Activated T-cell treated with anti-CD3 and anti-CD28 coated beads, Interleukin-2, amount 50 U/mL, for 72 hours (primary cell): ENCODE results near the gene CCDC9. TPM values are rescaled to one million over a fixed set of nuclear protein-coding genes. Genes with fewer than 3 reads are reported as not detected.
"Not testable (repeated sequence)": the region's sequence is repeated elsewhere in the genome, so short reads cannot be mapped to it uniquely, and the experiment has no call there.

ENCODE experiments used
- ATAC-seq, 2 donors: fragments of 150-1000 bp; cut with Tn5 transposase; replicated peaks in 1 of 2; 2 replicates each; pipeline ENCODE4 v1.10.0; 2021; ENCODE audit warnings: moderate library complexity in 2 of 2, mild to moderate bottlenecking in 1 of 2
- DNase-seq, 2 donors: peaks; one replicate each; pipeline ENCODE4 v3.0.0; 2021 to 2022; ENCODE audit warnings: mixed read lengths in 1 of 2
- H3K27ac Mint-ChIP-seq: one replicate; pipeline ENCODE4 v1.8.0; 2022; ENCODE audit warnings: mild to moderate bottlenecking, moderate library complexity, mixed read lengths
- H3K27me3 Mint-ChIP-seq: one replicate; pipeline ENCODE4 v1.8.0; 2022; ENCODE audit warnings: low read depth, mixed read lengths
- H3K36me3 Mint-ChIP-seq, 2 donors: one replicate each; pipeline ENCODE4 v1.8.0; 2022; ENCODE audit warnings: mixed read lengths in 2 of 2, mild to moderate bottlenecking in 1 of 2; ENCODE audit not compliant: insufficient read depth in 2 of 2
- H3K4me1 Mint-ChIP-seq: one replicate; pipeline ENCODE4 v1.8.0; 2022; ENCODE audit warnings: low read depth, mixed read lengths
- H3K4me3 Mint-ChIP-seq, 2 donors: one replicate each; pipeline ENCODE4 v1.8.0; 2022; ENCODE audit warnings: mild to moderate bottlenecking in 2 of 2, mixed read lengths in 2 of 2, moderate library complexity in 2 of 2
- H3K9me3 Mint-ChIP-seq, 2 donors: one replicate each; pipeline ENCODE4 v1.8.0; 2022; ENCODE audit warnings: mixed read lengths in 2 of 2
- total RNA-seq, 2 donors: library from RNA; stranded (reverse); gene quantifications; one replicate each; pipeline ENCODE4 v1.2.3, GENCODE V29; 2022

CCDC9 gene
- total RNA-seq, 2 donors from 2014 or later, result 51.6 to 51.7 TPM

DNA sequence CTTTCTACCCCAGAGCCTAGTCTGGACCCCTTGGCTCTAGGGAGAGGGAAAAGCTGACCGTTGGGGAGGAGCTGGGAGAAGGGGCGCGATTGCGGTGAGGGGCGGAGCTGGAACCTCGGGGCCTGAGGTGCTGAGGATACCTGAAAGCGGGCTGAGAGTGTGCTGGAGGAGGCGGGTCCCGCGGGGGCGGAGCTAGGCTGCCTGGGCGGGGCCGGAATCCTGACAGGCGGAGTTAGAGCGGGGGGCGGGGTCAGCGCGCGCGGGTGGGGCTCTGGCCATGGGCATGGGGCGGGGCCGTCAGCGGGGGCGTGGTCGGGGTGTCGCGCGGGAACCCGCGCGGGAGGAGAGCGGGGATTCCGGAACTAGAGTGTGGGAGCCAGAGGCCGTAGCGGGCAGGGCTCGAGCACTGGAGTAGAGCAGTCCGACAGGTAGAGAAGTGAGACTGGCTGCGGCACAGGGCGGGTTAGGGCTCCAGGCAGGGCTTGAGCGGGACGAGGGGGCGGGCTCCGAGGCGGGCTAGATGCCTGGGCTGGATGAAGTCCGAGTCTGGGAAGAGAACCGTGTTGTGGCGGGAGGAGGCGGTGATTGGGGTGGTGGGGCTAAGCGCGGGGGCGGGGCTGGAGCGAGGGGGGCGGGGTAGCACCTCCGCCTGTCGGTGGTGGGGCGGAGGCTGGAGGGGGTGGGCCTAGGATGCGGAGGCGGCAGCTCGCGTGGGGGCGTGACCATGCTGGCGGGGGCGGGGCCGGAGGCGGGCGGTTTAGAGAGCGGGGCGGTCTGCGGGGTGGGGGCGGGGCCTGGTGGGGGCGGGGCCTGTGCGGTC lies 18.0 kb downstream of the CCDC9 start, which contains the start of gene INAFM1:
Gene INAFM1 (plus strand): TSS at position 815 of the 820 bp plus-strand sequence. CDS start 35 bp downstream, outside the sequence.
- peak; percentile 77 to 79 for ATAC-seq
- Mint-ChIP-seq H3K27ac (peak within 1 kb of the TSS; percentile 95), H3K9me3 (no peaks in the 10 kb centered on the region), H3K4me1 (peaks cover 29% of the 10 kb centered on the region), H3K4me3 (peak within 1 kb of the TSS; percentile 97), H3K27me3 (no peaks in the 10 kb centered on the region), H3K36me3 (peaks cover 6 to 11% of the 10 kb centered on the region in 2 donors)
- DNase-seq, result peak; percentile 100

GRCh38 chr19:47274891-47275761 lies 18.8 kb downstream of the CCDC9 start:
- Mint-ChIP-seq H3K4me3 (peak overlapping the region; percentile 83 to 86), H3K27me3 (no peaks in the 10 kb centered on the region), H3K27ac (peak overlapping the region; percentile 50), H3K36me3 (peaks cover 6 to 11% of the 10 kb centered on the region in 2 donors), H3K9me3 (no peaks in the 10 kb centered on the region), H3K4me1 (peaks cover 29% of the 10 kb centered on the region)
- peak; percentile 38 to 39 for ATAC-seq
- no peak for DNase-seq

GRCh38 chr19:47275791-47276461 lies 19.6 kb downstream of the CCDC9 start:
- Mint-ChIP-seq H3K36me3 (peaks cover 6 to 8% of the 10 kb centered on the region in 2 donors), H3K27ac (peak overlapping the region; percentile 50), H3K9me3 (no peaks in the 10 kb centered on the region), H3K4me1 (peaks cover 26% of the 10 kb centered on the region), H3K4me3 (peak overlapping the region; percentile 83 to 86), H3K27me3 (no peaks in the 10 kb centered on the region)
- ATAC-seq (no peak), DNase-seq (no peak)

DNA sequence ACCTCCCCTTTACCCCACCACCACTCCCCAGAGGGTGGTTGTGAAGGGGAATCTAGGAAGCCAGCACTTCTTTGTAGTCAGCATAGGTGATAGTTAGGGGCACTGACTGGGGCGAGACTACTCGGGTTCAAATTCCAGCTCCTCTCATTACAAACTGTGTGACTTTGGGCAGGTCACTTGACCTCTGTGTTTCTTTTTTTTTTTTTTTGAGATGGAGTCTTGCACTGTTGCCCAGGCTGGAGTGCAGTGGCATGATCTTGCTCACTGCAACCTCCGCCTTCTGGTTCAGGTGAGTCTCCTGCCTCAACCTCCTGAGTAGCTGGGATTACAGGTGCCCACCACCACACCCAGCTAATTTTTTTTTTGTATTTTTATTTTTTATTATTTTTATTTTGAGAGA lies 20.2 kb downstream of the CCDC9 start:
- H3K27me3 Mint-ChIP-seq, result not testable (repeated sequence)
- peak overlapping the region in 1 of 2 donors; percentile 83 for H3K4me3 Mint-ChIP-seq

DNA sequence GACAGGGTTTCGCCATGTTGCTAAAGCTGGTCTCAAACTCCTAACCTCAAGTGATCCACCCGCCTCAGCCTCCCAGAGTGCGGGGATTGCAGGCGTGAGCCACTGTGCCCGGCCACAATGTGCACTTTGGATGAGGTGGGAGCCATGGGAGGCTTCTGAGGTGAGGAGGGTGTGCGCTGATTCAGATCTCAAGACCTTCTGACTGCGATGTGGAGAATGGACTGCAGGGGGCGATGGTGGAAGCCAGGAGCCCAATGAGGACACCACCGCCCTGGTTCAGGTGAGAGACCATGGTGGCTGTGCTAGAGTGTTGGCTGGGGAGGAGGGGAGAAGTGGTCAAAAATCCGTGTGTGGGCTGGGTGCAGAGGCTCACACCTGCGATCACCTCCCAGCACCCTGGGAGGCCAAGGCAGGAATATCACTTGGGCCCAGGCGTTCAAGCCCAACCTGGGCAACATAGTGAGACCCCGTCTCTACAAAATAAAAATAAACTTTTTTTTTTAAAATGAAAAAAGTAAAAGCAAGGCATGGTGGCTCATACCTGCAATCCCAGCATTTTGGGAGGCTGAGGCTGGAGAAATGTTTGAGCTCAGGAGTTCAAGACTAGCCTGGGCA lies 24.0 kb downstream of the CCDC9 start:
- H3K4me1 Mint-ChIP-seq, result peaks cover 21% of the 10 kb centered on the region
- H3K4me3 Mint-ChIP-seq, result no peak overlapping the region
- peaks cover 6 to 8% of the 10 kb centered on the region in 2 donors for H3K36me3 Mint-ChIP-seq
- peak; percentile 35 to 62 for ATAC-seq
- H3K27me3 Mint-ChIP-seq, result no peaks in the 10 kb centered on the region
- no peak overlapping the region for H3K27ac Mint-ChIP-seq
- peak; percentile 66 to 68 for DNase-seq
- H3K9me3 Mint-ChIP-seq, result no peaks in the 10 kb centered on the region

More for the DNA sequence above, 20.2 kb downstream of the CCDC9 start:
- H3K36me3 Mint-ChIP-seq, H3K9me3 Mint-ChIP-seq, ATAC-seq, H3K27ac Mint-ChIP-seq, DNase-seq: not testable (repeated sequence)
- peaks cover 23% of the 10 kb centered on the region for H3K4me1 Mint-ChIP-seq

DNA sequence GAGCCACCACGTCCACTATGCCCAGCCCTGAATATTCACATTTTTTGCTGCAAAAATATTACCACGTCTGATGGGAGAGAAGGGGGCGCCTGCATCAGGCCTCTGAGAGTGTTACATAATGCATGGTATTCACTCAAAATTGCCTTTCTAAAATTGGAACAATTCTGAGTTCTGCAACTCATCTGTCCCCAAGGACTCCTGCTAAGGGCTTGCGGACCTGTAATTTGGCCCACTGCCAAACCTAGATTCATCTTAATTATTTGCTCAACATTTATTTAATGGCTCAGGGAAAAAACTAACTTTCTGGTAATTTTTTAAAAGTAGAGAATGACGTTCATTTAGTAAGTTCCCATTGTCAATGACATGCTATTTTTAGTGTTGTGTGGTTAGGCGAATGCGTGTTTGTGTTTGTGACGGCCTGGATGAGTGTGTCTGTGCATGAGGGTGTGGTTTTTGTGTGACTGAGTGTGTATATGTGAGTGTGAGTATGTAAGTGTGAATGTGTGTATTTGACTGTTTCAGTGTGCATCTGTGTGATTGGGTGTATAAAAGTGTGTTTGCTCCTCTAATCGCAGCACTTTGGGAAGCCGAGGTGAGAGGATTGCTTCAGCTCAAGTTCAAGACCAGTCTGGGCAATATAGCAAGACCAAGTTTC lies 27.2 kb downstream of the CCDC9 start:
- Mint-ChIP-seq H3K4me1 (peaks cover 13% of the 10 kb centered on the region), H3K4me3 (no peak overlapping the region), H3K27ac (no peak overlapping the region), H3K36me3 (no peaks in the 10 kb centered on the region), H3K9me3 (no peaks in the 10 kb centered on the region), H3K27me3 (no peaks in the 10 kb centered on the region)
- no peak for DNase-seq
- no peak for ATAC-seq

GRCh38 chr19:47284324-47284899 lies 28.1 kb downstream of the CCDC9 start:
- Mint-ChIP-seq H3K4me3 (no peak overlapping the region), H3K27ac (no peak overlapping the region), H3K27me3 (no peaks in the 10 kb centered on the region), H3K4me1 (peaks cover 16% of the 10 kb centered on the region), H3K9me3 (no peaks in the 10 kb centered on the region), H3K36me3 (no peaks in the 10 kb centered on the region)
- ATAC-seq (peak in 1 of 2 donors; percentile 36), DNase-seq (peak; percentile 41 to 61)

DNA sequence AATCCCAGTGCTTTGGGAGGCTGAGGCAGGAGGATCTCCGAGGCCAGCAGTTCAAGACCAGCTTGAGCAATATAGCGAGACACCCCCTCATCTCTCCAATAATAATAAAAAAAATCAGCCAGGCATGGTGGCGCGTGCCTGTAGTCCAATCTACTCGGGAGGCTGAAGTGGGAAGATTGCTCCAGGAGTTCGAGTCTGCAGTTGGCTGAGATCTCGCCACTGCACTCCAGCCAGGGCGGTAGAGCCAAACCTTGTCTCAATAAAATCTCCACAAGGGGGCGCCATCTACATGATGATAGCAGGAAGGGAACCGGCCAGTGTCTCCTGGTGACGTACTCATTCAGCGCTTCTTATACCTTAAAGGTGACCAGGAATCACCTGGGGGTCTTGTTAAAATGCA lies 39.7 kb downstream of the CCDC9 start:
- Mint-ChIP-seq H3K4me1 (peaks cover 21% of the 10 kb centered on the region), H3K36me3 (no peaks in the 10 kb centered on the region), H3K27me3 (no peaks in the 10 kb centered on the region), H3K27ac (no peak overlapping the region), H3K4me3 (no peak overlapping the region), H3K9me3 (no peaks in the 10 kb centered on the region)
- ATAC-seq, result peak; percentile 94
- peak; percentile 81 to 88 for DNase-seq

GRCh38 chr19:47300867-47301266 lies 44.5 kb downstream of the CCDC9 start:
- not testable (repeated sequence) for H3K36me3 Mint-ChIP-seq, H3K27me3 Mint-ChIP-seq, ATAC-seq, H3K4me3 Mint-ChIP-seq, H3K27ac Mint-ChIP-seq, H3K9me3 Mint-ChIP-seq, DNase-seq
- H3K4me1 Mint-ChIP-seq, result peaks cover 25% of the 10 kb centered on the region

DNA sequence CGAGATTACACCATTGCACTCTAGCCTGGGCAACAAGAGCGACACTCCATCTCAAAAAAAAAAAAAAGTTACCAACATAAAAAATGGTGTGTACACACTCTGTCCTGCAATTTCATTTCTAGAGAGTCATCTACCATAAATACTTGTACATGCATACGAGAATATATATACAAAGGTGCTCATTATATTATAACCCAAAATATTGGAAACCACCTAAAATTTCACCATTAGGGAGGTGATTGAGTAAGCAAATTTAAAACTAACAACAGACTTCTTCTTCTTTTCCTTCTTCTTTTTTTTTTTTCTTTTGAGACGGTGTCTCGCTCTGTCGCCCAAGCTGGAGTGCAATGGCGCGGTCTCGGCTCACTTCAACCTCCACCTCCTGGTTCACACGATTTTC lies 45.9 kb downstream of the CCDC9 start:
- Mint-ChIP-seq H3K9me3 (no peaks in the 10 kb centered on the region), H3K27ac (no peak overlapping the region), H3K4me1 (peaks cover 13% of the 10 kb centered on the region), H3K4me3 (no peak overlapping the region), H3K27me3 (no peaks in the 10 kb centered on the region), H3K36me3 (no peaks in the 10 kb centered on the region)
- ATAC-seq (no peak), DNase-seq (no peak)

DNA sequence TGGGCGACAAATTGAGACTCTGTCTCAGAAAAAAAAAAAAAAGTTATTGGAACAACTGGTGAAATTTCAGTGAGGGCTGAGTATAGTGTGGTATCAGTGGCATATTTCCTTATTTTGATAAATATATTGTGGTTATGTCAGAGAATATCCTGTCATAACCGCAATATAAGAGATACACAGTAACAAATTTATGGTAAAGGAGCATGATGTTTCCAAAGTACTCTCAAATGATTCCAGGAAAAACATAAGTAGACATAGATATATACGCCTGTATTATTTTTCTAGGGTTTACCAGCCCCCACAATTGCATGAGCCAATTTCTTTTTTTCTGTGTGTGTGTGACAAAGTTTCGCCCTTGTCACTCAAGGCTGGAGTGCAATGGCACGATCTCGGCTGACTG lies 47.6 kb downstream of the CCDC9 start:
- no peak overlapping the region for H3K27ac Mint-ChIP-seq
- no peaks in the 10 kb centered on the region for H3K9me3 Mint-ChIP-seq
- DNase-seq (no peak), ATAC-seq (no peak)
- H3K36me3 Mint-ChIP-seq, result no peaks in the 10 kb centered on the region
- peaks cover 13% of the 10 kb centered on the region for H3K4me1 Mint-ChIP-seq
- no peaks in the 10 kb centered on the region for H3K27me3 Mint-ChIP-seq
- no peak overlapping the region for H3K4me3 Mint-ChIP-seq

DNA sequence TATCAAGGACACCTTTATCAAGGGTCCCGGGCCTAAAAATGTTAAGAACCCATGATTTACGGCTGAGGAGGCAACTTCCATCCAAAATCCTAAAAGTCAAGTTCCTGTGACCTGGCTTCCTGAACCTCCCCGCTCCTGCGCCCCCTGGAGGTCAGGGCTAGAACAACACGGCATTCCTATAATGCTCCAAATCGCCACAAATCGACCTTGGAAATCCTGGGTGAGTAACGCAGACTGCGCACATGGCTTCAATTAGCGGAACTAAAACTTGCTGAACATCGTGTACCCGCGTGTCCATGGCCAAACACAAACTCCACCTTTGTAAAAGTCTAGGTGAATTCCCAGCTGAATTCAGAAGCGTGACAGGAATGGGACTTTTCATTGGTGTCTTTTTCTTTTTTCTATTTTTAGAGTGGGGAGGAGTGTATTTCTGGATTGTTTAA lies 49.0 kb downstream of the CCDC9 start:
- Mint-ChIP-seq H3K27ac (no peak overlapping the region), H3K9me3 (no peaks in the 10 kb centered on the region), H3K4me1 (peaks cover 10% of the 10 kb centered on the region), H3K27me3 (peaks cover 6% of the 10 kb centered on the region), H3K36me3 (no peaks in the 10 kb centered on the region), H3K4me3 (peak overlapping the region in 1 of 2 donors; percentile 38)
- ATAC-seq (no peak), DNase-seq (peak; percentile 48 to 60)
